GM21390 (cell line): Measurements from ENCODE around the gene PAX3.

Experiments
- ATAC-seq: cut with Tn5 transposase; IDR thresholded peaks from one replicate; pipeline ENCODE4 v1.9.1; 2021; ENCODE audit not compliant: unreplicated experiment

Gene PAX3

GRCh38 chr2:222271854-222272253 is 26.9 kb downstream of the PAX3 start:
- no peak for ATAC-seq

- no peak for ATAC-seq
These were observed 28.4 kb downstream of the PAX3 start for GRCh38 chr2:222270396-222270795.

- no peak for ATAC-seq
These were observed 29.7 kb downstream of the PAX3 start for GRCh38 chr2:222269132-222269531.

- no peak for ATAC-seq
These were observed 30.3 kb downstream of the PAX3 start for GRCh38 chr2:222268311-222268990.

GRCh38 chr2:222264791-222265320 is 33.9 kb downstream of the PAX3 start:
- no peak for ATAC-seq

- ATAC-seq = no peak
These were observed 37.3 kb downstream of the PAX3 start for GRCh38 chr2:222261504-222261903.

GRCh38 chr2:222257645-222258044 is 41.2 kb downstream of the PAX3 start:
- ATAC-seq = no peak

- no peak for ATAC-seq
These were observed 42.5 kb downstream of the PAX3 start for GRCh38 chr2:222256250-222256649.

- ATAC-seq = no peak
These were observed 43.7 kb downstream of the PAX3 start for GRCh38 chr2:222255090-222255489.

- ATAC-seq = no peak
These were observed 48.5 kb downstream of the PAX3 start for GRCh38 chr2:222250313-222250712.

- no peak for ATAC-seq
These were observed 49.4 kb downstream of the PAX3 start for GRCh38 chr2:222249444-222249843.

- no peak for ATAC-seq
These were observed 50.0 kb downstream of the PAX3 start for GRCh38 chr2:222248818-222249217.

- no peak for ATAC-seq
These were observed 50.5 kb downstream of the PAX3 start for GRCh38 chr2:222248256-222248655.

GRCh38 chr2:222242532-222242931 is 56.3 kb downstream of the PAX3 start:
- peak; percentile 76 for ATAC-seq

- ATAC-seq = no peak
These were observed 57.5 kb downstream of the PAX3 start for GRCh38 chr2:222241128-222241870.

GRCh38 chr2:222240676-222241049 is 58.1 kb downstream of the PAX3 start:
- ATAC-seq = no peak

GRCh38 chr2:222239945-222240675 is 58.7 kb downstream of the PAX3 start:
- ATAC-seq = no peak

GRCh38 chr2:222239091-222239490 is 59.7 kb downstream of the PAX3 start:
- ATAC-seq = no peak

GRCh38 chr2:222238072-222238471 is 60.7 kb downstream of the PAX3 start:
- ATAC-seq = no peak

GRCh38 chr2:222232839-222233238 is 66.0 kb downstream of the PAX3 start:
- ATAC-seq = no peak

GRCh38 chr2:222232372-222232771 is 66.4 kb downstream of the PAX3 start:
- no peak for ATAC-seq

- ATAC-seq = no peak
These were observed 70.7 kb downstream of the PAX3 start for GRCh38 chr2:222228054-222228453.
